Naive B cell (primary cell): ENCODE results near the gene FAM3B. TPM values are rescaled to one million over a fixed set of nuclear protein-coding genes. Genes with fewer than 3 reads are reported as not detected.
"Not testable (repeated sequence)": the region's sequence is repeated elsewhere in the genome, so short reads cannot be mapped to it uniquely, and the experiment has no call there.

Source experiments
- ATAC-seq, 2 donors: fragments of 150-1000 bp; cut with Tn5 transposase; 2 replicates each; pipeline ENCODE4 v1.10.0; 2021; ENCODE audit warnings: low read depth in 2 of 2, mild to moderate bottlenecking in 2 of 2, moderate library complexity in 2 of 2
- DNase-seq: peaks from one replicate; pipeline ENCODE4 v3.0.0; 2022
- H3K27ac Mint-ChIP-seq, 6 donors: one replicate each; pipeline ENCODE4 v1.8.0; 2020 to 2022; ENCODE audit warnings: mild to moderate bottlenecking in 6 of 6, mixed read lengths in 6 of 6, moderate library complexity in 5 of 6, inconsistent platforms in 2 of 6
- H3K27me3 Mint-ChIP-seq, 3 donors: one replicate each; pipeline ENCODE4 v1.8.0; 2021 to 2022; ENCODE audit warnings: mixed read lengths in 3 of 3, mild to moderate bottlenecking in 1 of 3
- H3K36me3 Mint-ChIP-seq, 2 donors: one replicate each; pipeline ENCODE4 v1.8.0; 2020 to 2022; ENCODE audit warnings: mixed read lengths in 2 of 2, inconsistent platforms in 1 of 2, mild to moderate bottlenecking in 1 of 2
- H3K4me1 Mint-ChIP-seq, 3 donors: one replicate each; pipeline ENCODE4 v1.8.0; 2020 to 2022; ENCODE audit warnings: mixed read lengths in 3 of 3, inconsistent platforms in 1 of 3, mild to moderate bottlenecking in 1 of 3, moderate library complexity in 1 of 3
- H3K4me3 Mint-ChIP-seq, 8 donors: one replicate each; pipeline ENCODE4 v1.8.0; 2020 to 2022; ENCODE audit warnings: mild to moderate bottlenecking in 8 of 8, mixed read lengths in 8 of 8, moderate library complexity in 8 of 8, inconsistent platforms in 2 of 8
- H3K9me3 Mint-ChIP-seq, 7 donors: one replicate each; pipeline ENCODE4 v1.8.0; 2020 to 2022; ENCODE audit warnings: mixed read lengths in 7 of 7, mild to moderate bottlenecking in 5 of 7, inconsistent platforms in 2 of 7, moderate library complexity in 1 of 7
- polyA plus RNA-seq, 6 donors: library from polyadenylated mRNA; unstranded; fragments of 300-500 nt; fragmentation: Illumina TruSeq; gene quantifications; one replicate each; pipeline ENCODE4 v1.2.3, GENCODE V29; 2021; ENCODE audit warnings: low read depth in 6 of 6

FAM3B gene
- polyA plus RNA-seq, 6 donors from 2014 or later = not detected

- peaks cover 0 to under 1% of the 10 kb centered on the region in 2 donors for H3K36me3 Mint-ChIP-seq
- H3K4me1 Mint-ChIP-seq = no peaks in the 10 kb centered on the region
- no peak overlapping the region for H3K27ac Mint-ChIP-seq
- H3K9me3 Mint-ChIP-seq = peaks cover 0 to under 1% (median 0%) of the 10 kb centered on the region in 7 donors
- H3K27me3 Mint-ChIP-seq = peaks cover 0 to 29% (median 22%) of the 10 kb centered on the region in 3 donors
- H3K4me3 Mint-ChIP-seq = no peak overlapping the region
- DNase-seq (no peak), ATAC-seq (no peak)
These were observed 31.8 kb downstream of the FAM3B start for GRCh38 chr21:41348434-41348833.

DNA sequence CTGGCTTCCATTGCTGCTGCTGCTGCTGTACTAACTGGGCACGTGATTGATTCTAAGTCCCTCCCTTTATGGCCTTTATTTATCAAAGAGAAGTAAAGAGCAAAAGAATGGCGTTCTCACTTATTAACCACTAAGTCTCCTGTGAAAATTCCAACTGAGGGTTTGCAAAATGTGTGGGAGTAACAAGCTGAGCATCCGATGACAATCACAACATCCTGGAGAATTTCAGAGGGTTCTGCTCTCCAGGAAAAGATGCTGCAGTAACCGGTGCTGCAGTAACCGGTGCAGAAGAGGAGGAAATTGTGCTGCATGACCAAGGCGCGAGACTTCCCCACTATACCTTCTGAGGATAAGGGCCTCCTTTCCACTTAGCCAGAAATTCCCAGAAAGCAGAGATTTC lies 32.5 kb downstream of the FAM3B start:
- H3K9me3 Mint-ChIP-seq = no peaks in the 10 kb centered on the region
- peaks cover 0 to 26% (median 18%) of the 10 kb centered on the region in 3 donors for H3K27me3 Mint-ChIP-seq
- no peak overlapping the region for H3K4me3 Mint-ChIP-seq
- no peaks in the 10 kb centered on the region for H3K4me1 Mint-ChIP-seq
- no peak overlapping the region for H3K27ac Mint-ChIP-seq
- ATAC-seq = no peak
- DNase-seq = no peak
- no peaks in the 10 kb centered on the region for H3K36me3 Mint-ChIP-seq

GRCh38 chr21:41349619-41350390 lies 33.2 kb downstream of the FAM3B start:
- ATAC-seq (no peak), DNase-seq (no peak)
- H3K9me3 Mint-ChIP-seq = no peaks in the 10 kb centered on the region
- H3K36me3 Mint-ChIP-seq = no peaks in the 10 kb centered on the region
- no peak overlapping the region for H3K4me3 Mint-ChIP-seq
- H3K27me3 Mint-ChIP-seq = peaks cover 0 to 23% (median 14%) of the 10 kb centered on the region in 3 donors
- peaks cover 0 to 2% (median 0%) of the 10 kb centered on the region in 3 donors for H3K4me1 Mint-ChIP-seq
- H3K27ac Mint-ChIP-seq = no peak overlapping the region

DNA sequence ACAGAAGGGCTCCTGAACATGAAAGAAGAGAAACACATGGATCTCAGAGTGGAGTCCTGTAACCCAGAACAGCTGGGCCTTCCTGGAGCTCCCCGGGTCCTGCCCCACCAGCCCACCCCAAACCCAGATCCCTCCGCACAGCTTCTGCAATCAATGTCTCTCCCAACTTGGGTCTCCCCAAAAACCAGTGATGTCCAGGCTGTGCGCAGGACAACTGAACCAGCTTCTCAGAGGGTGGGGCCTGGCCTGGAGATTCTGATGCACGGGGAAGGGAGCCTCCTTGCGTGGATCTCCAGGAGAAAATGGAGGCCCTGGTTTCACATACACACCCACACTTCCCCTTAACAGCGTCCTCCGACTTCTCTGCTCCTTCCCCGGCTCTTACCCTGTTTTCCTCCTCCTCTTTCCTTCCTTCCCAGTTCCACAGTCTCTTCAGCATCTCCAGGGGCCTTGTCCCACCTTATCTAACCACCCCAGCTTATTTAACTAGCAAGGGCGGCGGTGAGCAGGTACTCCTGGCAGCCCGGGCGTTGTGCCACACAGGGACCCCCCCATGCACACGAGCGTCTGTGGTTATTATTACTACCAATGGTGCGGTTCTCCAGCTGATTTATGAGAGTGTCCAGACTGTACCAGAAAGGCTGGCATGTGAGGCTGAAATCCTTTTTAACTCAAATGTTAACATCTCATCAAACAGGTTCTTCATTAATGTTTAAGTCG lies 34.0 kb downstream of the FAM3B start:
- ATAC-seq = no peak
- Mint-ChIP-seq H3K9me3 (no peaks in the 10 kb centered on the region), H3K27ac (no peak overlapping the region), H3K36me3 (no peaks in the 10 kb centered on the region), H3K4me3 (peak overlapping the region in 1 of 8 donors; percentile 25), H3K27me3 (peaks cover 0 to 23% (median 14%) of the 10 kb centered on the region in 3 donors), H3K4me1 (peaks cover 0 to 4% (median 0%) of the 10 kb centered on the region in 3 donors)
- no peak for DNase-seq

- peak overlapping the region in 1 of 8 donors; percentile 64 for H3K4me3 Mint-ChIP-seq
- peak overlapping the region in 1 of 6 donors; percentile 82 for H3K27ac Mint-ChIP-seq
- no peak for ATAC-seq
- no peaks in the 10 kb centered on the region for H3K36me3 Mint-ChIP-seq
- H3K4me1 Mint-ChIP-seq = peaks cover 13 to 24% (median 16%) of the 10 kb centered on the region in 3 donors
- no peaks in the 10 kb centered on the region for H3K27me3 Mint-ChIP-seq
- peaks cover 0 to 2% (median 0%) of the 10 kb centered on the region in 7 donors for H3K9me3 Mint-ChIP-seq
- DNase-seq = no peak
These were observed 40.9 kb downstream of the FAM3B start for GRCh38 chr21:41357546-41357945.

- Mint-ChIP-seq H3K4me3 (peak overlapping the region in 2 of 8 donors; percentile 64 to 75), H3K36me3 (no peaks in the 10 kb centered on the region), H3K4me1 (peaks cover 19 to 32% (median 26%) of the 10 kb centered on the region in 3 donors), H3K27me3 (no peaks in the 10 kb centered on the region), H3K27ac (peak overlapping the region in 2 of 6 donors; percentile 9 to 70), H3K9me3 (peaks cover 0 to 2% (median 0%) of the 10 kb centered on the region in 7 donors)
- DNase-seq = no peak
- no peak for ATAC-seq
These were observed 41.9 kb downstream of the FAM3B start for GRCh38 chr21:41358193-41359166.

- H3K9me3 Mint-ChIP-seq = peaks cover 0 to 2% (median 0%) of the 10 kb centered on the region in 7 donors
- H3K27me3 Mint-ChIP-seq = no peaks in the 10 kb centered on the region
- H3K4me3 Mint-ChIP-seq = peak overlapping the region in 2 of 8 donors; percentile 64 to 74
- peak overlapping the region in 2 of 6 donors; percentile 20 to 64 for H3K27ac Mint-ChIP-seq
- no peaks in the 10 kb centered on the region for H3K36me3 Mint-ChIP-seq
- DNase-seq = no peak
- H3K4me1 Mint-ChIP-seq = peaks cover 23 to 38% (median 33%) of the 10 kb centered on the region in 3 donors
- ATAC-seq = no peak
These were observed 42.7 kb downstream of the FAM3B start for GRCh38 chr21:41359286-41359685.

- H3K27me3 Mint-ChIP-seq, H3K9me3 Mint-ChIP-seq, H3K36me3 Mint-ChIP-seq, DNase-seq, ATAC-seq: not testable (repeated sequence)
- peaks cover 25 to 39% (median 33%) of the 10 kb centered on the region in 3 donors for H3K4me1 Mint-ChIP-seq
- H3K27ac Mint-ChIP-seq = peak overlapping the region in 5 of 6 donors; percentile 62 to 99 (median 74)
- H3K4me3 Mint-ChIP-seq = peak overlapping the region in 3 of 8 donors; percentile 15 to 74 (median 40)
These were observed 43.1 kb downstream of the FAM3B start for GRCh38 chr21:41359754-41360071.

DNA sequence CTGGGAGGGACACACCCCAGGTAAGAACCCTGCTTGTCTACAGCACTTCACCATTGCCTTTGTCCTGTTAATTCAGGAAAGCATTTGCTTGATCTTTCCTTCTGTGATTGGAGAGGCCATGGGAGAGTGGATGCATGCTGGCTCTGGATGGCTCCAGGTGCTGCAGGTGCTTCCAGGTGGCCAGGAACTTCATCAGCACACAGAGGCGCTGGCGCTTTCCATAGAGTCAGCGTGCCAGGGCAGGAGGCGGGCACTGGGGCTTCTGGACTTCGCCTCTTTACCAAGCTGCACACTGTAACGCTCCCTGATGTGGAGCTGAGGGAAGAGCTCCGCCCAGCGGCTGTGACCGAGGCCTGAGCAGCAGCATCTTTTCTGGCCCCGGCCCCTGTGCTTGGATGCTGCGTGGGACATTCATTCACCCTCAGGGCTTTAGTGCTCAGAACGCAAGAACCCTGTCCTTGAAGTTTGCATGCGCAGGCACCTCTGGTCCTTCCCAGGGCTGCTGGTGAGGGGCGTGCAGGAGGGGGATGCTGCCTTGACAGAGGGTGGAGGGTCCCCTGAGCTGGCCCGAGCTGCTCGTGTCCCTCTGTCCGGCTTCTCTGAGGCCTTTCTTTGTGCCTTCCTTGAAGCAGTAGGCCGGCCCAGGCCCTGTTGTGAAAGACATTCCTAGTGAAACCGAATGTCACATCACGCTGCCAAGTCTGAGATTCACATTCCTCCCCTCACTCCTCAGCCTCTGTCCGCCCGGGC lies 43.6 kb downstream of the FAM3B start:
- peak overlapping the region in 6 of 8 donors; percentile 63 to 99 (median 94) for H3K4me3 Mint-ChIP-seq
- DNase-seq = no peak

GRCh38 chr21:41361053-41361785 lies 44.6 kb downstream of the FAM3B start:
- DNase-seq = no peak
- H3K36me3 Mint-ChIP-seq = no peaks in the 10 kb centered on the region
- ATAC-seq = peak; percentile 5
- H3K4me1 Mint-ChIP-seq = peaks cover 38 to 51% (median 45%) of the 10 kb centered on the region in 3 donors
- peaks cover 0 to 2% (median 0%) of the 10 kb centered on the region in 7 donors for H3K9me3 Mint-ChIP-seq
- H3K4me3 Mint-ChIP-seq = peak overlapping the region; percentile 92 to 99 (median 95)
- peak overlapping the region; percentile 96 to 100 (median 98) for H3K27ac Mint-ChIP-seq
- no peaks in the 10 kb centered on the region for H3K27me3 Mint-ChIP-seq

More for the DNA sequence above, 43.6 kb downstream of the FAM3B start:
- peaks cover 30 to 41% (median 38%) of the 10 kb centered on the region in 3 donors for H3K4me1 Mint-ChIP-seq
- peak overlapping the region; percentile 54 to 100 (median 98) for H3K27ac Mint-ChIP-seq
- peaks cover 0 to 2% (median 0%) of the 10 kb centered on the region in 7 donors for H3K9me3 Mint-ChIP-seq
- H3K27me3 Mint-ChIP-seq = no peaks in the 10 kb centered on the region
- ATAC-seq = no peak
- no peaks in the 10 kb centered on the region for H3K36me3 Mint-ChIP-seq

- H3K9me3 Mint-ChIP-seq = peaks cover 0 to 2% (median 0%) of the 10 kb centered on the region in 7 donors
- DNase-seq = peak; percentile 75
- peak; percentile 86 to 87 for ATAC-seq
- peak within 1 kb of the TSS; percentile 92 to 99 (median 95) for H3K4me3 Mint-ChIP-seq
- peaks cover 44 to 59% (median 52%) of the 10 kb centered on the region in 3 donors for H3K4me1 Mint-ChIP-seq
- H3K36me3 Mint-ChIP-seq = no peaks in the 10 kb centered on the region
- no peaks in the 10 kb centered on the region for H3K27me3 Mint-ChIP-seq
- peak within 1 kb of the TSS; percentile 96 to 100 (median 98) for H3K27ac Mint-ChIP-seq
These were observed 45.4 kb downstream of the FAM3B start, which contains the start of gene MX2 for GRCh38 chr21:41361786-41362604. Gene MX2, plus strand, starts transcription at chr21:41362027. Its CDS starts 14,880 bp downstream, at chr21:41376907.
